GM18867 (cell line): ENCODE results near the gene TUSC2.

Experiments used
- ATAC-seq: cut with Tn5 transposase; IDR thresholded peaks from one replicate; pipeline ENCODE4 v1.9.1; 2021; ENCODE audit warnings: mild to moderate bottlenecking, moderate library complexity; ENCODE audit not compliant: unreplicated experiment

TUSC2 gene

DNA sequence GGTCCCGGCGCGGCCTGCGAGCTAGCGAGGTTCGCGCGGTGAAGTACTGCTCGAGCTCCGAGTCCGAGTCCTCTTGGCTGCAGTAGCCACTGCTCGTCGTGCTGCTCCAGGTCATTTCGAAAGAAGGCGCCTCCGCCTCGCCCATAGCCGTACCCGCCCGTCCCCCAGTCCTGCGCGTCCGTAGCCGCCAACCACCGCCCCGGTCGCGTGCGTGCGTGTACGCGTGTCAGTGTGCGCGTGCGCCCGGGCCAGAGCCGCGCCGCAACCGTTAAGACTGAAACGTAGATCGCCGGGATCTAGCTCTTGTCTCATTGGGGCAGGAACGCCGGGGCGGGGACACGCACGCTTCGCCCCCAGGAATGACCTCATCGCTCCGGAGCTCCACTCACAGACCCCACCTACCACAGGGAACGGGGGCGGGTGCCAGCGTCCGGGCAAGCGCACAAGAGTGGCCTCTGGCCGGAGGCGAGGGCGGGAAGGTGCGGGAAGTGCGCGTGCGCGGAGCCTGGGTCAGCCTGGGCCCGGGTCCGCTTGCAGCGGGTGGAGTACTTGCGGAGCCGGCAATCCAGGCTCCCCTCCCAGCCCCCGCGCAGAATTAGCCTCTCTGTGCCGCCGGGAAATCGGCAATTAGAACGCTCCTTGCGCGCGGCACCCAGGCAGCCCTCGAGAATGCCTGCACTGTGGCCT, 9.3 kb upstream of the TUSC2 start:
- peak; percentile 69 for ATAC-seq

- peak; percentile 32 for ATAC-seq
Observed at GRCh38 chr3:50336452-50337174, 8.6 kb upstream of the TUSC2 start.

DNA sequence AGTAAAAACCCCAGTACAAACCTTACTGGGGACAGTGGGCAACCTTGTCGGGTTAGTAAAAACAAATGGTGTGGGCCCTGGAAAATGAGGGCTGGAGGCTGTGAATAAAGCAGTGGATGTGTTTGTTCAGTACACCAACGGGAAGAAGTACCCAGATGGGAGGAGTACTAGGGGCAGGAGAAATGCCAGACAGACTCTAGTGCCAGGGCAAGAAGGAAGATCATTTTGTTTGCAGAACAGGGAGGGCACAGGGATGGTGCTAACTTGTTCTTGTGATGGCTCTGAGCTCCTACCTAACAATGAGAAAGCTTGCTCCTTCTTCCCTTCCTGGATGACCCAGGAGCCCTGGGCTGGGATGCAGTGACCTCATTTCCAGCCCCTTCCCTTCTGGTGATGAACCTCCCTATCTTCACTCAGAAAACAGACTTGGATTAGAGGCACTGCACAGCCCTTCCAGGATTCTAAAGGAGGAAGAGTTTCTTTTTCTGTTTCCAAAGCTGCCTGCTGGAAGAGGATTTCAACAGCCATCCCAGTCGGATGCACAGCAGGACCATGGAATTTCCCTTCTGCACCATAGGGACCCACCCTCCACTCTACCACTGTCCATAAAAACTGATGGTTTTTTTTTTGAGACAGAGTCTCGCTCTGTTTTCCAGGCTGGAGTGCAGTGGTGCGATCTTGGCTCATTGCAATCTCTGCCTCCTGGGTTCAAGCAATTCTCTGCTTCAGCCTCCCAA, 6.5 kb upstream of the TUSC2 start:
- ATAC-seq: no peak

DNA sequence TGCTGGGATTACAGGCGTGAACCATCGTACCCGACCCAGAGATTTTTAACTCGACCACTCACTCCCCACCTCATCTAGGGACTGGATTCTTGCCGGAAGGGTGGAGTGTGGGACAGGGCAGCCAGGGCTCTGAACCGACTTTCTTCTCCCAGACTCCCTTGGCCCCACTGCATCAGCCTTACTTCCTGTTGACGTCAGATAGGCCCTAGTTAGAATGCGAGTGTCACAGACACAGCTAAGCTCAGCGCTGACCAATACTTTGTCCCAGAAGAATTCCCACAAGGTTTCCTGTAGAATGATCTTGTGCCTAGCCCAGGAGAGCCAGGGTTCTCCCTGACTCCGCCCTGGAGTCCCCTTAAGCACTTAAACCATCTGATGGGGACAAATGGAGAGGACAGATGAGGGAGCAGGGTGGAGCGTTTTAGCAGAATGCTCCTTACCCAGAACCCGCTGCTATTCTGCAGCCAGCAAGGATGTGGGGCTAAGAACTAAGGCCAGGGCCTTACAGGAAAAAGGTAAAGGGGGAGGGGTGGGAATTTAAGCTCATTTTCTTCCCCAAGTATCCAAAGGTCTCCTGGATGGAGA, 5.8 kb upstream of the TUSC2 start:
- ATAC-seq: no peak

GRCh38 chr3:50331364-50331907, 3.4 kb upstream of the TUSC2 start:
- no peak for ATAC-seq

DNA sequence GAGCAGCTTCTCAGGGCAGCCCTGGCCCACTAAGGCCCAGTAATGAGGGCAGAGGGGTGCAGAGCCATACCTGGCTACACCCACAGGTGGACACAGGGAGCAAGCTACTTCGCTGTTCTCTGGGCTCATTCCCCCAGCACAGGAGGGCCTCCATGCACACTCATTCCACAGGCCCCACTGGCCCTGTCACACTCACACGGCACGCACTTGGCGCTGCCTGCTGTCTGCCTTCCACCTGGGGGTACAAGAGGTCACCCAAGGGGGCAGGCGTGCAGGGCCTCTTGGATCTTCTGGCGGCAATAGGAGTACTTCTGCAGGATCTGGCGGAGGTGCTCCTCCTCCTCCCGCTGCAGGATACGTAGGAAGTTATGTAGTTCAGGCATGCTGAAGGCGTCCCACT, 2.3 kb upstream of the TUSC2 start:
- no peak for ATAC-seq

DNA sequence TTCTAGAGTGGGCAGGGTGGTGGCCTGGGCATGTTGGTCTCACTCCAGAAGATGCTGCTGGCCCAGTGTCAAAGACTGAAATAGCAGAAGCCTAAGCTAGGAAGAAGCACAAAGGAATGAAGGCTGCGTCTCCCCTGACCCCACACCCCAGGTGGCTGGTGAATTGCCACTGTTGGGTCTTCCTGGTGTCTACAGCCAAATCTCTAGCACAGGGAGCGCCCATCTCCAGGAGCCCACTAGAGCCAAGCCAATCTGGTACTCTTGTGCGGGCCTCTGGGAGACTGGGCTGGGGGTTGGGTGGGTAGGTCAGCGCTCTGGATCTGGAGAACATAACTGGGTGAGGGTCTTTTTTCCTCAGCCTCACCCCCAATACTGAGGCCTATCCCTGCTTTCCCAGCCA, 894 bp downstream of the TUSC2 start:
- no peak for ATAC-seq

- ATAC-seq: no peak
Observed at GRCh38 chr3:50326182-50326541, 1.9 kb downstream of the TUSC2 start.

GRCh38 chr3:50325497-50326181, 2.4 kb downstream of the TUSC2 start:
- ATAC-seq: no peak

DNA sequence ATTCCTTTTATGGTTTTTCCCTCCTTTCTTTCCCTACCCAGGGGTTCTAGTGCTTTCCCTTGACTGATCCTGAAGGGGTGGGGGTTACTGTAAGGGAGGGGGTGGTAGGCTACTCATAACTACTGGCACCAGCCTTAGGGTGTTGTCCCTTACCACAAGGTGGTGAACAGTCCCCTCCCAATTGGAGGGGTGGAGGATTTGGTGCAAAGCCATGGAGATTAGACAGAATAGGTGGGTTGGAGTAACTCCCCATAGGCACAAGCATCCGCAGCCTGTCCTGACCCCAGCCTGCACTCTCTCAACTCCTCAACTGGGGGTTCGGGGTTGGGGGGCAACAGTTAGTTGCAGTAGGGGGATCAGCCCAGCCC, 2.9 kb downstream of the TUSC2 start:
- ATAC-seq: no peak

DNA sequence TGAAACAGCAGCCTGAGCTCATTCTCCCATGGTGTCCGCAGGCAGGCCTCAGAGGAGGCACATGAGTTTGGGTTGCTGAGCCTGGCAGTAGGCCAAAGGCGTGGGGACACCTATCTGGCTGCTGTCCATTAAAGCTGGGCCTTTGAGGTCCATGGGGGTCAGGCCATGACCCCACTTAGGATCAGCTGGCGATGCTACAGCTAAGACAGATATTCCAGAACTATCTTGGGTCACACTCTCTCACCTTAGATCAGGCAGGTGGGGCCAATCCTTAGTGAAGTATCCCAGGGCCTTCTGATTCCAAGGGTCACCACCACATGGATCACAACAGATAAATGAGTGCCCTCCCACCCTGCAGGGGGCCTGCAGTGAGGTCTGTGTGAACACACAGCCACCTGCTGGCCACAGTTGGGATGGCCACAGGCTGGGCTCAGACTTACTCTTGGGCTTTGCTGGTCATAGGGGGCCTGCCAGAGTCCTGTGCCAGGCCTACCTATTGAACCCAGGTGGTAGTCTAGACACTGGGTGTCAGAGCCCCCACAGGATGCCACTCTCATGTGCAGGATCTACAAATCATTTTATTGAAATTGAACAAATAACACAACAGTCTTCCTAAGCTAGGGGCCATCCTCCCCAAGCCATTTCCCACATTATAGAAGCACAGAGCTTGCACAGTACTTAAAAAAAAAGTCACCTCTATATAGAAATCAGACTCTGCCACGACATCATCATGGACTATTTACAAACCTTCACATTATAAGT, 3.5 kb downstream of the TUSC2 start:
- no peak for ATAC-seq

GRCh38 chr3:50323614-50324199, 4.3 kb downstream of the TUSC2 start:
- ATAC-seq: no peak

DNA sequence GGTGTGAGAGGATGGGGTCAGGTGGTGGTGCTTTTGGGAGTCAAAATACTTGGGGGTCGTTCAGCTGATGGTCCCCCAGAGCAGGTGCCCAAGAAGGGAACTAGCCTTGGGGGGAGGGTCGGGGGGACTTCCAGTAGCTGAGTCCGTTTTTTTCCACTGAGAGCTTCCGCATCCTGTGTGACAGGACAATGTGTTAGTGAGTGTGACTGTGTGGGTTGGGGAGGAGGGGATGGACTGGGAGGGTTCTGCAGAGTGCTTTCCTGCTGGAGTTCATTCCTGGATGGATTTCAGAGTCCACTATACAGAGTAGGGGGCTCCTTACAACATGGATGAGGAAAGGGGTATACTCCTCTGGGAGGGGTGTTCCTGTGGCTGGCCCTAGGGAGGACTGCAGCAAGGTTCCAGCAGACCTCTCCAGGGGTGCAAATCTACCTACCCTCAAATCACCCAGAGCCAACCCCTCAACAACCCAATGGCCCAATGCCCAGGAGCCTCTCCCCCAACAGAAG, 4.9 kb downstream of the TUSC2 start:
- no peak for ATAC-seq

GRCh38 chr3:50322386-50323091, 5.5 kb downstream of the TUSC2 start, which contains the start of gene HYAL2:
HYAL2 (minus strand) TSS chr3:50322745; CDS start chr3:50320489, 2,256 bp downstream.
- no peak for ATAC-seq

GRCh38 chr3:50322115-50322385, 6.0 kb downstream of the TUSC2 start:
- no peak for ATAC-seq

- peak; percentile 78 for ATAC-seq
Observed at GRCh38 chr3:50321336-50322114, 6.5 kb downstream of the TUSC2 start.

DNA sequence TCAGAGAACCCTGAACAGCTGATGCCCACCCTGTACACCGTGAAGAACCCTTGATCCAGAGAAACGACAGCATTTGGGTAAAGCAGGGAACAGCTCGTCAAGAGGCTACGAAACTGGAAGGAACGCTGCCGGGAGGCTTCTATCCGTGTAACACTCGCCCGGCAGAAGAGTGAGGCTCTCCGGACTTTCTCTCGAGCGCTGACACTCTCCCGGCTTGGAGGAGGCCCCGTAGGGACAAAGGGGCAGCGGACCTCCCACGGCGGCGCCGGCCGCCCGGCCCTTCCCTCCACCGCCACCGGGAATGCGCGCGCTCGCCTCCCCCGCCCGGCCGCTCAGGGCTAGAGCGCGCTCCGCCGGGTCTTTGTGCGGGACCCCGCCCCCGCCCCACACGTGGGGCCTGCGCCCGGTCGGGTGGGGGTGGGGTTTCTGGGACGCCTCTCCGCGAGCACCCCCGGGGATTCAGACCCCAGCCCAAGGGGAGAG, 7.1 kb downstream of the TUSC2 start:
- peak; percentile 50 for ATAC-seq
